KG1 (cell line): ENCODE results near the gene NLGN4X.

Source experiments
- DNase-seq: peaks from one replicate; lab custom pipeline; 2025; lab: John Stamatoyannopoulos, UW

NLGN4X gene

DNA sequence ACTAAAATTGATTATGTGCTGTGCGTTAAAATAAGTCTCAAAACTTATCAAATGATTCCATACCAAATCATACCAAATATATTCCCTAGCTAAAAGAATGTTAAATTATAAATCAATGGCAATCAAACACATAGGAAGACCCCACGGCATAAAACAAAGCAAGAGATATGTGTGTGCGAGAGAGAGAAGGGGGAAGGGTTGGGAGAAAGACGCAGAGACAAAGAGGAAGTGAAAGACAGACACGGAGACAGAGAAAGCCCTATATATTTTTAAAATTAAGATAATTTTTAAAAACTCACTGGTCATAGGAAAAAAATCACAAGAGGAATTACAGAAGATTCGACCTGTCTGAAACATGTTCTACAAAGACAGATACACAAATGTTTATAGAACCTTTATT, 371.4 kb downstream of the NLGN4X start:
- DNase-seq, result no peak

DNA sequence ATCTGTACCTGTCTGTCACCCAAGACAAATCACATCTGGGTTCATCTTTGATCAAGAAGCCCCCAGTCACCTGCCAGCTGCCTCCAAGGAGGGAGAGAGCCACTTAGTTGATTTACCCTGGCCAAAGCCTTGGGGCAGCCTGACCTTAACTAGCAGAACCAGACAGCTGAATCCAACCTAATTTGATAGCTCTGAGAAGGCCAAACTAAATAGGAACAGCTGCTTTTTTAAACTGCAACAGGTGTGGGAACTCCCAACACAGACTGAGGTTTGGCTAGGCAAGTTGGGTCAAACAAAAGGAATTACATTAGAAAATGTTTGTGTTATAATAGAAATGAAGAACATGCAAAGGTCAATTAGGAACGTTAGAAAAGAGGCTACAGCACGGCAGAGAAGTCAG, 375.7 kb downstream of the NLGN4X start:
- DNase-seq, result no peak

DNA sequence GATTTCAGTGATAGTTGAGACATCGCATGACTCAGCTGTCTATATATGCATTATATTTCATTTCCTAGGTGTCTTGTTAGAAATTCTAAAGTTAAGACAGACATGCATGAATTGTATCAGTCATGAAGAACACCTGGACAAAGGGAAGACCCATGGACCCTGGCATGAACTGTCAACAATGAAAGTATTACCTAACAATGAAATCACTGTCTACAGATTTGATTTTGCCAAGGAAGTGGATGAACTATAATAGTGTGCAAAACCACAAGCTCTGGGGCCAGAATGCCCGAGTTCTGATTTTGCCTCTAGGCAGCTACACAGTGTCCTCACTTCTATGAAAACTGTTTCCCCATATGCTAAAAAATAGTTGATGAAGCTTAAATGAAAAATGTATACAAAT, 386.1 kb downstream of the NLGN4X start:
- DNase-seq, result no peak
